Endothelial cell of umbilical vein (primary cell): ENCODE data around the gene CTNNA2. TPM values are rescaled to one million over a fixed set of nuclear protein-coding genes. Genes with fewer than 3 reads are reported as not detected.

ENCODE experiments used
- BruUV-seq: library from RNA; stranded (reverse); fragments of 400-500 nt; replicated peaks from 2 replicates; lab custom pipeline; 2021; lab: Mats Ljungman, UMichigan
- CTCF ChIA-PET: fragments of 300-600, 350-600 bp; sonication (Branson Sonifier 250); formaldehyde crosslinking; loops from one replicate; lab custom pipeline; 2021; ENCODE audit warnings: antibody characterized with exemption, inconsistent platforms; lab: Charles Lee
- POLR2A ChIA-PET: fragments of 300-600, 350-600 bp; sonication (Branson Sonifier 250); formaldehyde crosslinking; loops from one replicate; lab custom pipeline; 2021; ENCODE audit warnings: antibody characterized with exemption, inconsistent platforms; lab: Charles Lee
- DNase-seq: peaks from one replicate; pipeline ENCODE4 v3.0.0-alpha.2; 2011; ENCODE audit warnings: low read depth, low spot score
- FAIRE-seq: peaks from 2 replicates; lab custom pipeline; 2011; peaks lifted over from hg19 to GRCh38; lab: Jason Lieb, UNC
- H2AFZ ChIP-seq: 2 replicates; pipeline ENCODE4 v1.6.0; 2012; ENCODE audit warnings: low read depth, low read length, control low read depth, inconsistent platforms
- H3K27ac ChIP-seq: 2 replicates; pipeline ENCODE4 v1.5.1; 2011; ENCODE audit warnings: low read depth, mild to moderate bottlenecking, control low read depth, low read length, moderate library complexity; ENCODE audit not compliant: insufficient read depth
- H3K27me3 ChIP-seq, 2 experiments: 2 replicates each; pipeline versions ENCODE4 v1.6.0 to v1.6.1; 2011; ENCODE audit warnings: low read length in 2 of 2, mixed read lengths in 1 of 2; ENCODE audit not compliant: control insufficient read depth in 2 of 2, insufficient read depth in 2 of 2
- H3K36me3 ChIP-seq, 2 experiments: 2 replicates in 1 of 2; 3 replicates in 1 of 2; pipeline ENCODE4 v1.5.1; 2011; ENCODE audit warnings: low read length in 2 of 2, mild to moderate bottlenecking in 1 of 2, moderate library complexity in 1 of 2; ENCODE audit not compliant: control insufficient read depth in 2 of 2, insufficient read depth in 2 of 2; ENCODE audit errors: extremely low read depth in 1 of 2
- H3K4me1 ChIP-seq: 3 replicates; pipeline ENCODE4 v1.5.1; 2011; ENCODE audit warnings: mild to moderate bottlenecking, low read length; ENCODE audit not compliant: control insufficient read depth, insufficient read depth; ENCODE audit errors: extremely low read depth
- H3K4me2 ChIP-seq: 2 replicates; pipeline ENCODE4 v1.6.1; 2011; ENCODE audit warnings: low read length, control low read depth, mixed read lengths; ENCODE audit not compliant: insufficient read depth
- H3K4me3 ChIP-seq, 3 experiments: fragments of 200-600 bp in 1 of 3; sonication (generic), shearing (Covaris generic) in 1 of 3; replicated peaks in 1 of 3; 2 replicates each; pipeline ENCODE4 v1.5.1; 2011 to 2016; ENCODE audit warnings: control low read depth in 3 of 3, low read length in 3 of 3, mild to moderate bottlenecking in 2 of 3, inconsistent platforms in 1 of 3, low read depth in 1 of 3, moderate library complexity in 1 of 3; ENCODE audit not compliant: insufficient read depth in 1 of 3
- H3K79me2 ChIP-seq: 2 replicates; pipeline ENCODE4 v1.6.0; 2012; ENCODE audit warnings: low read length, inconsistent platforms; ENCODE audit not compliant: control insufficient read depth, insufficient read depth
- H3K9ac ChIP-seq: replicated peaks from 2 replicates; pipeline ENCODE3; 2011; ENCODE audit warnings: low read length, control low read depth; ENCODE audit not compliant: insufficient read depth; ENCODE audit errors: extremely low read depth
- H3K9me1 ChIP-seq: replicated peaks from 3 replicates; pipeline ENCODE4 v1.6.0; 2011; ENCODE audit warnings: mild to moderate bottlenecking, low read length; ENCODE audit not compliant: control insufficient read depth, insufficient read depth; ENCODE audit errors: extremely low read depth
- H3K9me3 ChIP-seq: replicated peaks from 2 replicates; pipeline ENCODE4 v1.5.1; 2012; ENCODE audit warnings: low read length, inconsistent platforms; ENCODE audit not compliant: control insufficient read depth, insufficient read depth
- H4K20me1 ChIP-seq: replicated peaks from 2 replicates; pipeline ENCODE3; 2011; ENCODE audit warnings: mild to moderate bottlenecking, low read length; ENCODE audit not compliant: control insufficient read depth, insufficient read depth; ENCODE audit errors: extremely low read depth
- CTCF ChIP-seq, 2 donors: IDR thresholded peaks; 1 replicate in 1 of 2; 2 replicates in 1 of 2; pipeline ENCODE4 v1.5.1; 2011; ENCODE audit warnings: low read length in 2 of 2, mild to moderate bottlenecking in 2 of 2, moderate library complexity in 2 of 2, control low read depth in 1 of 2, inconsistent platforms in 1 of 2, low read depth in 1 of 2; ENCODE audit not compliant: insufficient read depth in 1 of 2; ENCODE audit errors: extremely low read depth in 1 of 2
- EZH2 ChIP-seq: IDR thresholded peaks from 2 replicates; pipeline ENCODE4 v1.6.1; 2012; ENCODE audit warnings: borderline replicate concordance, low read depth, mild to moderate bottlenecking, moderate library complexity, low read length, inconsistent platforms; ENCODE audit not compliant: severe bottlenecking
- FOS ChIP-seq: IDR thresholded peaks from 2 replicates; pipeline ENCODE4 v1.6.1; 2011; ENCODE audit warnings: mild to moderate bottlenecking, low read length, moderate library complexity, borderline replicate concordance; ENCODE audit not compliant: insufficient read depth
- GATA2 ChIP-seq: IDR thresholded peaks from 2 replicates; pipeline ENCODE4 v1.7.0; 2011; ENCODE audit warnings: low read depth, mild to moderate bottlenecking, moderate library complexity, mixed read lengths, low read length; ENCODE audit not compliant: insufficient read length, insufficient read depth
- JUN ChIP-seq: IDR thresholded peaks from 2 replicates; pipeline ENCODE4 v1.6.1; 2011; ENCODE audit warnings: borderline replicate concordance, low read depth; ENCODE audit not compliant: insufficient read length, insufficient read depth
- MAX ChIP-seq: IDR thresholded peaks from 2 replicates; pipeline ENCODE4 v1.6.1; 2011; ENCODE audit not compliant: insufficient read depth, insufficient read length
- MYC ChIP-seq: IDR thresholded peaks from one replicate; pipeline ENCODE4 v1.6.1; 2011; ENCODE audit warnings: mild to moderate bottlenecking, low read depth, low read length
- POLR2A ChIP-seq: IDR thresholded peaks from 2 replicates; pipeline ENCODE4 v1.6.1; 2012; ENCODE audit warnings: low read depth, mild to moderate bottlenecking, control low read depth, low read length
- POLR2AphosphoS5 ChIP-seq: IDR thresholded peaks from 2 replicates; pipeline ENCODE4 v1.6.1; 2012; ENCODE audit warnings: low read depth, mild to moderate bottlenecking, control low read depth, low read length, moderate library complexity; ENCODE audit not compliant: insufficient read depth
- dilution Hi-C: fragments of 300-500 bp; cut with MboI; formaldehyde crosslinking; loops from one replicate; pipeline ENCODE4 v1.15.0; 2019; ENCODE audit warnings: low sequenced_read_pairs; ENCODE audit not compliant: extremely low pct_ligation_motif_present
- intact Hi-C: fragments of 100-400 bp; cut with micrococcal nuclease; formaldehyde crosslinking; loops from one replicate; pipeline ENCODE4 v1.10.0; 2022
- polyA plus RNA-seq, 4 experiments: library from polyadenylated mRNA; depleted of rRNA in 3 of 4; stranded (reverse) in 3 of 4; unstranded in 1 of 4; fragments of >200 nt; gene quantifications; 2 replicates each; pipeline versions ENCODE4 v1.2.1 to v1.2.3, GENCODE V29; 2011 to 2012; ENCODE audit warnings: missing spikeins in 1 of 4
- total RNA-seq: library from RNA; stranded (reverse); gene quantifications from 2 replicates; pipeline ENCODE4 v1.2.3, GENCODE V29; 2021

Gene CTNNA2
- total and polyA plus RNA-seq, 2 donors (not counting 3 experiments of a cell fraction or from before 2014, with no cell fraction given): not detected

- Histone ChIP-seq H3K27me3 (no peaks in the 10 kb centered on the region), H3K27ac (no peak overlapping the region), H2AFZ (no peak overlapping the region), H3K4me3 (no peak overlapping the region), H3K9me1 (no peaks in the 10 kb centered on the region), H3K9me3 (no peaks in the 10 kb centered on the region), H3K36me3 (no peaks in the 10 kb centered on the region), H3K4me1 (no peaks in the 10 kb centered on the region), H3K4me2 (no peak overlapping the region), H4K20me1 (no peaks in the 10 kb centered on the region), H3K9ac (no peak overlapping the region), H3K79me2 (no peaks in the 10 kb centered on the region)
- CTCF ChIA-PET: no interaction called here
- intact Hi-C loops (no loop called here), dilution Hi-C loops (no loop called here)
- no peak for DNase-seq
- POLR2A ChIA-PET: no interaction called here
- FAIRE-seq: no peak
- TF ChIP-seq JUN: no peak
- TF ChIP-seq POLR2AphosphoS5: no peak
- no peak for TF ChIP-seq EZH2
- no peak for TF ChIP-seq FOS
- TF ChIP-seq POLR2A: no peak
- no peak for TF ChIP-seq MAX
- no peak for TF ChIP-seq CTCF (IDR thresholded peaks at IDR 0.05; ENCODE audit: extremely low read depth in 1 of 2, insufficient read depth in 1 of 2, low read depth in 1 of 2, low read length in 2 of 2)
- no peak for TF ChIP-seq MYC
- no peak for TF ChIP-seq GATA2
- no TSS peak for BruUV-seq
These were observed 1006.3 kb downstream of the CTNNA2 start for GRCh38 chr2:80519121-80519643.
